Measurements from ENCODE around the gene CAD.

Gene CAD

DNA sequence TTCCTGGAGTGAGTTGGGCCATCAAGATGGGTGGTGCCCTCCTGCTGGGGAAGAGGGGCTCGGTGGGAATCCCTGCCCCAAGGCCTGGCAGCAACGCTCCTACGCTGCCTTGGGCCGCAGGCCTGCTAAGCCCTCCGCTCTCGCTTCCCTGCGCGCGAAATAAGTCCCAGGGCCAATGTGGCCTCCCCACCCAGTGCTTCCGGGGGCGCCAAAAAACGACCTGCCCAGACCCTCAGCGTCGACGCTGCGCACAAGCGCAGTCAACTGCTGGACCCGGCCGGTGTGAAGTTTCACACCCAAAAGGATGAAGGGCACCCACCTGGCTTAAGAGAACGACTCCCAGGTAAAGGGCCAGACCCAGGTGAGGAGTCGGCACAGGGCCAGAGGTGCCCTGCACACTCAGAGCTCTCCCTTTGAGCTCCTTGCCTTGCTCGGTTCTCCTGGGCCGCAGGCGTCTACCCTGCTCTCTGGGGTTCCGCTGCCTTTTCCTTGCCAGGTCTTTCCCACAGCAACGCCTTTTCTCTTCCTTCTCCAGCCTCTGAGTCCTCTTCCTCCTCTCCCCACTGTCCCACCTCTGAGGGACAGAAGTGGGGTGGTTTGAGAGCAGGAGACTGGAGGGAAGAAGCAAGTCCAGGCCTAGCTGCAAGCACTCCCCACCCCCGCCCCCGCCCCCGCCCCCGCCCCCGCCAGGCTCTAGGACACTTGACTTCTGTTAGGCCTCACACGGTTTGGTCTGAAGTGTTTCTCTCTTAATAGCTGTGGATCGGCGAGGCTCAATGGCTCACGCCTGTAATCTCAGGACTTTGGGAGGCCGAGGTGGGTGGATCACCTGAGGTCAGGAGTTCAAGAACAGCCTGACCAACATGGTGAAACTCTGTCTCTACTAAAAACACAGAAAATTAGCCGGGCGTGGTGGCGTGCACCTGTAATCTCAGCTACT lies 58.3 kb downstream of the CAD start, which contains the start of gene DNAJC5G:
Gene DNAJC5G, plus strand, starts transcription at position 223 of the 940 bp plus-strand sequence. CDS start 1,296 bp downstream, outside the sequence.
- Histone ChIP-seq H3K79me2 (ENCODE audit: control insufficient read depth, low read length) (no peaks in the 10 kb centered on the region), H3F3A (ENCODE audit: control insufficient read depth, insufficient read depth) (no peaks in the 10 kb centered on the region; the same call in 1 of the 2 replicates), H3K27me3 (ENCODE audit: control insufficient read depth, low read length) (0 out of 2 replicates have a peak, but pooled peaks cover 2% of the 10 kb centered on the region), H3K36me3 (ENCODE audit: control insufficient read depth, low read length) (no peaks in the 10 kb centered on the region), H3K9me3 (ENCODE audit: control insufficient read depth, insufficient read depth, low read length) (no peaks in the 10 kb centered on the region), H3K4me2 (ENCODE audit: low read length) (no peak within 1 kb of the TSS), H3K4me3 (ENCODE audit: low read length) (no peak within 1 kb of the TSS), H3K4me1 (ENCODE audit: control insufficient read depth, low read length) (peaks cover 17% of the 10 kb centered on the region), H4K20me1 (ENCODE audit: control insufficient read depth, insufficient read depth, low read depth, low read length) (no peaks in the 10 kb centered on the region), H3K9me2 (replicated peaks; ENCODE audit: control insufficient read depth, low read length) (no peaks in the 10 kb centered on the region), H3K27ac (ENCODE audit: low read depth, low read length) (no peak within 1 kb of the TSS)
- TF ChIP-seq CTCF (IDR thresholded peaks at IDR 0.05; ENCODE audit: low read depth, low read length, poor library complexity, severe bottlenecking) (no peak), EZH2phosphoT487 (IDR thresholded peaks at IDR 0.05; ENCODE audit: borderline replicate concordance, low read length) (no peak)

DNA sequence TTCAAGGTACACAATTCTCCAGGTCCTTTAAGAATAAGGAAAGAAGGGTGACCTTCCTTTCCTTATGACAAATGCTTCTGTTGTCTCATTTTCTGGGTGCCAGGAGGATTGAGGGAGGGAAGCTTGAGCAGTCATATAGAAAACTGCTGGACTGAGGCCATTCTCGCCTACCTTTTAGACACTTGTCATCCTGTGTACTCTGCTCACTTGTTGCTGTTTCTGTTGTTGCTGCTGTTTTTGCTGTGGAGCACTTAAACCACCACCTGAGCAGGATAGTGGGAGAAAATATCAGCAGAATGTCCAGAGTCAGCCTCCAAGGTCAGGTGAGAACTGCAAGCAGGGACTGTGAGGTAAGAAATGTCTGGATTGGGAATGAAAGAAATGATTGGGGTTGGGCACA lies 60.8 kb downstream of the CAD start:
- Histone ChIP-seq H3K4me3 (ENCODE audit: low read length) (no peak overlapping the region), H3K4me2 (ENCODE audit: low read length) (no peak overlapping the region), H3K9me2 (replicated peaks; ENCODE audit: control insufficient read depth, low read length) (no peaks in the 10 kb centered on the region), H3K27me3 (ENCODE audit: control insufficient read depth, low read length) (no peaks in the 10 kb centered on the region), H3F3A (ENCODE audit: control insufficient read depth, insufficient read depth) (no peaks in the 10 kb centered on the region), H3K9me3 (ENCODE audit: control insufficient read depth, insufficient read depth, low read length) (no peaks in the 10 kb centered on the region), H3K27ac (ENCODE audit: low read depth, low read length) (no peak overlapping the region), H3K36me3 (ENCODE audit: control insufficient read depth, low read length) (no peaks in the 10 kb centered on the region), H4K20me1 (ENCODE audit: control insufficient read depth, insufficient read depth, low read depth, low read length) (no peaks in the 10 kb centered on the region), H3K79me2 (ENCODE audit: control insufficient read depth, low read length) (no peaks in the 10 kb centered on the region), H3K4me1 (ENCODE audit: control insufficient read depth, low read length) (peaks cover 11% of the 10 kb centered on the region)
- TF ChIP-seq CTCF (IDR thresholded peaks at IDR 0.05; ENCODE audit: low read depth, low read length, poor library complexity, severe bottlenecking) (no peak), EZH2phosphoT487 (IDR thresholded peaks at IDR 0.05; ENCODE audit: borderline replicate concordance, low read length) (no peak)

- Histone ChIP-seq H3K4me1 (ENCODE audit: control insufficient read depth, low read length) (peaks cover 11% of the 10 kb centered on the region), H3K27me3 (ENCODE audit: control insufficient read depth, low read length) (no peaks in the 10 kb centered on the region), H3K27ac (ENCODE audit: low read depth, low read length) (no peak overlapping the region), H3K4me3 (ENCODE audit: low read length) (no peak overlapping the region), H3F3A (ENCODE audit: control insufficient read depth, insufficient read depth) (no peaks in the 10 kb centered on the region), H4K20me1 (ENCODE audit: control insufficient read depth, insufficient read depth, low read depth, low read length) (no peaks in the 10 kb centered on the region), H3K36me3 (ENCODE audit: control insufficient read depth, low read length) (no peaks in the 10 kb centered on the region), H3K4me2 (ENCODE audit: low read length) (no peak overlapping the region), H3K79me2 (ENCODE audit: control insufficient read depth, low read length) (no peaks in the 10 kb centered on the region), H3K9me2 (replicated peaks; ENCODE audit: control insufficient read depth, low read length) (no peaks in the 10 kb centered on the region), H3K9me3 (ENCODE audit: control insufficient read depth, insufficient read depth, low read length) (no peaks in the 10 kb centered on the region)
- no peak for TF ChIP-seq CTCF (IDR thresholded peaks at IDR 0.05; ENCODE audit: low read depth, low read length, poor library complexity, severe bottlenecking)
- no peak for TF ChIP-seq EZH2phosphoT487 (IDR thresholded peaks at IDR 0.05; ENCODE audit: borderline replicate concordance, low read length)
Observed at GRCh38 chr2:27280826-27281225, 63.7 kb downstream of the CAD start.
